ENCODE data around the gene MAPKAPK2.

MAPKAPK2 gene

GRCh38 chr1:206674745-206675175 lies 9.9 kb upstream of the MAPKAPK2 start:
- H3K4me3 ChIP-seq (ENCODE audit: low read depth, low read length) = no peak overlapping the region
- no peak for TF ChIP-seq CTCF (IDR thresholded peaks at IDR 0.05; ENCODE audit: low read depth, low read length)

GRCh38 chr1:206676499-206676898 lies 8.2 kb upstream of the MAPKAPK2 start:
- no peak for TF ChIP-seq CTCF (IDR thresholded peaks at IDR 0.05; ENCODE audit: low read depth, low read length)
- no peak overlapping the region for H3K4me3 ChIP-seq (ENCODE audit: low read depth, low read length)

- no peak for TF ChIP-seq CTCF (IDR thresholded peaks at IDR 0.05; ENCODE audit: low read depth, low read length)
- H3K4me3 ChIP-seq (ENCODE audit: low read depth, low read length) = no peak overlapping the region
Observed at GRCh38 chr1:206678490-206678889, 6.2 kb upstream of the MAPKAPK2 start.

GRCh38 chr1:206679738-206680211 lies 4.9 kb upstream of the MAPKAPK2 start:
- no peak for TF ChIP-seq CTCF (IDR thresholded peaks at IDR 0.05; ENCODE audit: low read depth, low read length)
- H3K4me3 ChIP-seq (ENCODE audit: low read depth, low read length) = no peak overlapping the region

- TF ChIP-seq CTCF (IDR thresholded peaks at IDR 0.05; ENCODE audit: low read depth, low read length) = no peak
- no peak overlapping the region for H3K4me3 ChIP-seq (ENCODE audit: low read depth, low read length)
Observed at GRCh38 chr1:206680279-206680678, 4.4 kb upstream of the MAPKAPK2 start.

- H3K4me3 ChIP-seq (ENCODE audit: low read depth, low read length) = no peak overlapping the region
- TF ChIP-seq CTCF (IDR thresholded peaks at IDR 0.05; ENCODE audit: low read depth, low read length) = no peak
Observed at GRCh38 chr1:206681359-206681758, 3.3 kb upstream of the MAPKAPK2 start.

- no peak for TF ChIP-seq CTCF (IDR thresholded peaks at IDR 0.05; ENCODE audit: low read depth, low read length)
- H3K4me3 ChIP-seq (ENCODE audit: low read depth, low read length) = no peak overlapping the region
Observed at GRCh38 chr1:206682111-206682510, 2.6 kb upstream of the MAPKAPK2 start.
